ENCODE data around the gene RNASE1.

Gene RNASE1

DNA sequence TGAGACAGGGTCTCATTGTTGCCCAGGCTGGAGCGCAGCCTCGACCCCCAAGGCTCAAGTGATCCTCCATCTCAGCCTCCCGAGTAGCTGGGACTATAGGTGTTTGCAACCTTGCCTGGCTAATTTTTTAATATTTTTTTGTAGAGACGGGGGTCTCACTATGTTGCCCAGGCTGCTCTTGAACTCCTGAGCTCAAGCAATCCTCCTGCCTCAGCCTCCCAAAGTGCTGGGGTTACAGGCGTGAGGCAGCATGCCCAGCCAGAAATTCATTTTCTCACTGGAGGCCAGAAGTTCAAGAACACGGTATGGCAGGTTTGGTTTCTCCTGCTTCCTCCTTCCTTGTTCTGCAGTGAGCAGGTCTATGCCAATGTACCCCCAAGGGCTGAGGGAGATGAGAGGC is 3.7 kb downstream of the RNASE1 start:
- H3K4me1 ChIP-seq (ENCODE audit: insufficient read depth, low read length, poor library complexity, severe bottlenecking) = no peaks in the 10 kb centered on the region
- H3K9me2 ChIP-seq (replicated peaks; ENCODE audit: low read depth, low read length) = no peaks in the 10 kb centered on the region
- no peaks in the 10 kb centered on the region for H3K36me3 ChIP-seq (ENCODE audit: insufficient read depth, low read length)
- H3K4me2 ChIP-seq (ENCODE audit: low read depth, low read length, poor library complexity, severe bottlenecking) = no peak overlapping the region
- H4K20me1 ChIP-seq (ENCODE audit: insufficient read depth, low read length, poor library complexity, severe bottlenecking) = no peaks in the 10 kb centered on the region
- no peaks in the 10 kb centered on the region for H3F3A ChIP-seq (ENCODE audit: low read depth)
- H2AFZ ChIP-seq (ENCODE audit: low read length) = no peak overlapping the region
- H3K4me3 ChIP-seq (ENCODE audit: low read length, poor library complexity, severe bottlenecking) = no peak overlapping the region
- no peaks in the 10 kb centered on the region for H3K27me3 ChIP-seq (ENCODE audit: insufficient read depth, low read length, poor library complexity, severe bottlenecking)
- TF ChIP-seq, protein P1, sequence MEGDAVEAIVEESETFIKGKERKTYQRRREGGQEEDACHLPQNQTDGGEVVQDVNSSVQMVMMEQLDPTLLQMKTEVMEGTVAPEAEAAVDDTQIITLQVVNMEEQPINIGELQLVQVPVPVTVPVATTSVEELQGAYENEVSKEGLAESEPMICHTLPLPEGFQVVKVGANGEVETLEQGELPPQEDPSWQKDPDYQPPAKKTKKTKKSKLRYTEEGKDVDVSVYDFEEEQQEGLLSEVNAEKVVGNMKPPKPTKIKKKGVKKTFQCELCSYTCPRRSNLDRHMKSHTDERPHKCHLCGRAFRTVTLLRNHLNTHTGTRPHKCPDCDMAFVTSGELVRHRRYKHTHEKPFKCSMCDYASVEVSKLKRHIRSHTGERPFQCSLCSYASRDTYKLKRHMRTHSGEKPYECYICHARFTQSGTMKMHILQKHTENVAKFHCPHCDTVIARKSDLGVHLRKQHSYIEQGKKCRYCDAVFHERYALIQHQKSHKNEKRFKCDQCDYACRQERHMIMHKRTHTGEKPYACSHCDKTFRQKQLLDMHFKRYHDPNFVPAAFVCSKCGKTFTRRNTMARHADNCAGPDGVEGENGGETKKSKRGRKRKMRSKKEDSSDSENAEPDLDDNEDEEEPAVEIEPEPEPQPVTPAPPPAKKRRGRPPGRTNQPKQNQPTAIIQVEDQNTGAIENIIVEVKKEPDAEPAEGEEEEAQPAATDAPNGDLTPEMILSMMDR (conservative IDR thresholded peaks at IDR 0.05; ENCODE audit: low read length) = no peak
- TF ChIP-seq EZH2phosphoT487 (IDR thresholded peaks at IDR 0.05; ENCODE audit: borderline replicate concordance) = no peak
- no peaks in the 10 kb centered on the region for H3K9me3 ChIP-seq (ENCODE audit: insufficient read depth, low read depth, low read length)
- no peaks in the 10 kb centered on the region for H3K79me2 ChIP-seq (ENCODE audit: insufficient read depth, low read length)
- H3K9ac ChIP-seq (ENCODE audit: low read depth, low read length, poor library complexity, severe bottlenecking) = no peak overlapping the region

DNA sequence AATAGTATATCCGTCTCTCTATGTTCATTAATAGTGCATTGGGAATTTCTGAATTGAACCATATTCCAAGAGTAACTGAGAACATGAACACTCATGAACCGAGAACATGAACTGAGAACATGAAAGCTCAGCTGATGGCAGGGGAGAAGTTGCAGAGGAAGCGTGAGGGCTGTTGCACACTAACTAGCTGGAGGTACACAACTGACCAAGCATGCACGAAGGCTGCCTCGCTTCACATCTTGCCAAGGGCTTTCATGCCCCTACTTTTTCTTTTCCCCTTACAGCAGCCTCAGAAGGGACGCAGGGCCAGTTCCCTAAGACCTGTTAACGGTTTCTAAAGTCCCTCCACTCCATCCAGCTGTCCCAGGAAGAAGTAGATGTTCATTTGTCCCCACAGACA is 4.3 kb downstream of the RNASE1 start:
- Histone ChIP-seq H3K4me2 (ENCODE audit: low read depth, low read length, poor library complexity, severe bottlenecking) (no peak overlapping the region), H3K9me3 (ENCODE audit: insufficient read depth, low read depth, low read length) (no peaks in the 10 kb centered on the region), H4K20me1 (ENCODE audit: insufficient read depth, low read length, poor library complexity, severe bottlenecking) (no peaks in the 10 kb centered on the region), H2AFZ (ENCODE audit: low read length) (no peak overlapping the region), H3K79me2 (ENCODE audit: insufficient read depth, low read length) (no peaks in the 10 kb centered on the region), H3K36me3 (ENCODE audit: insufficient read depth, low read length) (no peaks in the 10 kb centered on the region), H3K27me3 (ENCODE audit: insufficient read depth, low read length, poor library complexity, severe bottlenecking) (no peaks in the 10 kb centered on the region), H3K4me1 (ENCODE audit: insufficient read depth, low read length, poor library complexity, severe bottlenecking) (no peaks in the 10 kb centered on the region), H3F3A (ENCODE audit: low read depth) (no peaks in the 10 kb centered on the region), H3K9me2 (replicated peaks; ENCODE audit: low read depth, low read length) (no peaks in the 10 kb centered on the region), H3K9ac (ENCODE audit: low read depth, low read length, poor library complexity, severe bottlenecking) (no peak overlapping the region), H3K4me3 (ENCODE audit: low read length, poor library complexity, severe bottlenecking) (no peak overlapping the region)
- TF ChIP-seq EZH2phosphoT487 (IDR thresholded peaks at IDR 0.05; ENCODE audit: borderline replicate concordance) = no peak

DNA sequence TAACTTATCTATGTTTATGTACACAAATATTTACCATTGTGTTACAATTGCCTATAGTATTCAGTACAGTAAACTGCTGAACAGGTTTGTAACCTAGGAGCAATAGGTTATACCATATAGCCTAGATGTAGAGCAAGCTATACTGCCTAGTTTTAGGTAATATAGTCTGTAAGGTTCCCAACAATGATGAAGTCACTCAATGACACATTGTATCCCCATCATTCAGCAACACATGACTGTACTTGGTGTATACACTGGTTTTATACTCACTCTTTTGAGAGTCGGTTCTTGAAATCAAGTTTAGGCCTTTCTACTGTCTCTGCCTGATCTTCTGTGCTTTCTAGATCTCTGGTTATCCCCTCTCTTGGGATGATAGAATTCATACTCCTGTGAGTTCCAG is 5.5 kb downstream of the RNASE1 start:
- no peak for TF ChIP-seq EZH2phosphoT487 (IDR thresholded peaks at IDR 0.05; ENCODE audit: borderline replicate concordance)
- TF ChIP-seq, protein P1 (conservative IDR thresholded peaks at IDR 0.05; ENCODE audit: low read length) = no peak
- Histone ChIP-seq H3F3A (ENCODE audit: low read depth) (no peaks in the 10 kb centered on the region), H3K27me3 (ENCODE audit: insufficient read depth, low read length, poor library complexity, severe bottlenecking) (no peaks in the 10 kb centered on the region)

DNA sequence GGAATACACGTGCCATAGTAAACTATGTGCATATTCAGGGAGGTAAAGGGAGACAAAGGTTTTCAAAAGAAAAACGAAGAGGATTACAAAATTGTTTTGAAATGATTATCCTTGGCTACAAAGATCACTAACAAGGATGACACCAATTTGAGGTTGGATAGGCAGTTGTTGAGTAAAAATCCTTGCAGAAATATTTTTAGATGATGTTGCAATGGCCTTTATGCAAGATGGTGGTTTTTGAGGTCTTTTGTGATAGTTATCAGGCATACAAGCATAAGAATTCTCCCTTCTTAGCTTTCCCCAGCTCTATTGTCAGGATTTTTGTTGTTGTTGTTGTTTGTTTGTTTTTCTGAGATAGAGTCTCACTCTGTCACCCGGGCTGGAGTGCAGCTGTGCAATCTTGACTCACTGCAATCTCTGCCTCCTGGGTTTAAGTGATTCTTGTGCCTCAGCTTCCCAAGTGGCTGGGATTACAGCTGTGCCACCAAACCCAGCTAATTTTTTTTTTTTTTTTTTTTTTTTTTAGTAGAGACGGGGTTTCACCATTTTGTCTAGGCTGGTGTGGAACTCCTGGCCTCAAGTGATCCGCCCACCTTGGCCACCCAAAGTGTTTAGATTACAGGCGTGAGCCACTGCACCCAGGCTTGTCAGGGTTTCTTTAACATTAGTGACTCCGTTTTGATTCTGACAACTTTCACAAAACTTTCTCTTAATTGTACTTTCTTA is 7.8 kb downstream of the RNASE1 start:
- H3K4me2 ChIP-seq (ENCODE audit: low read depth, low read length, poor library complexity, severe bottlenecking) = no peak overlapping the region

More for the DNA sequence above, 5.5 kb downstream of the RNASE1 start:
- H3K79me2 ChIP-seq (ENCODE audit: insufficient read depth, low read length) = no peaks in the 10 kb centered on the region
- no peaks in the 10 kb centered on the region for H4K20me1 ChIP-seq (ENCODE audit: insufficient read depth, low read length, poor library complexity, severe bottlenecking)
- H3K36me3 ChIP-seq (ENCODE audit: insufficient read depth, low read length) = no peaks in the 10 kb centered on the region
- H3K9me2 ChIP-seq (replicated peaks; ENCODE audit: low read depth, low read length) = no peaks in the 10 kb centered on the region
- no peak overlapping the region for H3K4me3 ChIP-seq (ENCODE audit: low read length, poor library complexity, severe bottlenecking)
- no peak overlapping the region for H2AFZ ChIP-seq (ENCODE audit: low read length)
- no peaks in the 10 kb centered on the region for H3K9me3 ChIP-seq (ENCODE audit: insufficient read depth, low read depth, low read length)
- H3K4me2 ChIP-seq (ENCODE audit: low read depth, low read length, poor library complexity, severe bottlenecking) = no peak overlapping the region
- no peaks in the 10 kb centered on the region for H3K4me1 ChIP-seq (ENCODE audit: insufficient read depth, low read length, poor library complexity, severe bottlenecking)
- H3K9ac ChIP-seq (ENCODE audit: low read depth, low read length, poor library complexity, severe bottlenecking) = no peak overlapping the region

More for the DNA sequence above, 7.8 kb downstream of the RNASE1 start:
- Histone ChIP-seq H3K79me2 (ENCODE audit: insufficient read depth, low read length) (no peaks in the 10 kb centered on the region), H3K9ac (ENCODE audit: low read depth, low read length, poor library complexity, severe bottlenecking) (no peak overlapping the region), H2AFZ (ENCODE audit: low read length) (no peak overlapping the region), H3K36me3 (ENCODE audit: insufficient read depth, low read length) (no peaks in the 10 kb centered on the region), H4K20me1 (ENCODE audit: insufficient read depth, low read length, poor library complexity, severe bottlenecking) (no peaks in the 10 kb centered on the region), H3K4me1 (ENCODE audit: insufficient read depth, low read length, poor library complexity, severe bottlenecking) (no peaks in the 10 kb centered on the region), H3K27me3 (ENCODE audit: insufficient read depth, low read length, poor library complexity, severe bottlenecking) (no peaks in the 10 kb centered on the region), H3K4me3 (ENCODE audit: low read length, poor library complexity, severe bottlenecking) (no peak overlapping the region), H3F3A (ENCODE audit: low read depth) (no peaks in the 10 kb centered on the region), H3K9me3 (ENCODE audit: insufficient read depth, low read depth, low read length) (no peaks in the 10 kb centered on the region), H3K9me2 (replicated peaks; ENCODE audit: low read depth, low read length) (no peaks in the 10 kb centered on the region)
- TF ChIP-seq, protein P1 (conservative IDR thresholded peaks at IDR 0.05; ENCODE audit: low read length) = no peak
- TF ChIP-seq EZH2phosphoT487 (IDR thresholded peaks at IDR 0.05; ENCODE audit: borderline replicate concordance) = no peak
